Measurements from ENCODE around the gene BCL2L13. TPM values are rescaled to one million over a fixed set of nuclear protein-coding genes. Genes with fewer than 3 reads are reported as not detected.
"Not testable (repeated sequence)": the region's sequence is repeated elsewhere in the genome, so short reads cannot be mapped to it uniquely, and the experiment has no call there.

BCL2L13 gene
- total RNA-seq, 1 experiment from 2014 or later = 24.5 TPM

DNA sequence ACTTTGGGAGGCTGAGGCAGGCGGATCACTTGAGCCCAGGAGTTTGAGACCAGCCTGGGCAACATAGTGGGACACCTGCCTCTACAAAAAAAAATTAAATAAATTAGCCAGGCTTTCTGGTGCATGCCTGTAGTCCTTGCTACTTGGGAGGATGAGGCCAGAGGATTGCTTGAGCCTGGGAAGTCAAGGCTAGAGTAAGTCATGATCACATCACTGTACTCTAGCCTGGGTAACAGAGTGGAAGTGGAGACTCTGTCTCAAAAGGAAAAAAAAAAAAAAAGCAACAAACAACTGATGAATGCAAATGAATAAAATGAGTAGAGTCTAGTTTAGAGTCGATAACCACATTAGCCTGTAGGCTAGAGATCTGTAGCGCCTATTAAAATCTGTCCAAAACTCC lies 3.9 kb upstream of the BCL2L13 start:
- no peak for DNase-seq (ENCODE audit: low spot score)

GRCh38 chr22:17636850-17637249 lies 1.7 kb upstream of the BCL2L13 start:
- not testable (repeated sequence) for DNase-seq (ENCODE audit: low spot score)

GRCh38 chr22:17637490-17638181 lies 921 bp upstream of the BCL2L13 start:
- DNase-seq (ENCODE audit: low spot score) = no peak

- no peak for DNase-seq (ENCODE audit: low spot score)
These were observed 450 bp upstream of the BCL2L13 start for GRCh38 chr22:17638182-17638431.

- DNase-seq (ENCODE audit: low spot score) = peak; percentile 59
These were observed 737 bp downstream of the BCL2L13 start for GRCh38 chr22:17639247-17639741.

DNA sequence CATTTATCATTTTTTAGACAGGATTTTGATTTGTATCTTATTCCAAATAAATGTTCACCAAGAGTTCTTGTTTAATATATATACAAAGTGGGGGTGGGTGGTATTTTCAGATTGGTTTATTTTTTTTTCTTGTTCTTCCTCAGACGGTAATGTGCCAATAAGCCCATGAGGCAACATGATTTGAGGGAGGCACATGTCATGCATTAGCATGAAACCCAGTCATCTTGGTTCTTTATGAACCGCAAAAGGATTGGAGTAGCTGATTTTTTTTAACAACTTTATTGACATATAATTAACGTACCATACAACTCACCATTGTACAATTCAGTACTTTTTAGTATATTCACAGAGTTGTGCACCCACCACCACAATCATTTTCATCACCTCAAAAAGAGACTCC lies 2.7 kb downstream of the BCL2L13 start:
- DNase-seq (ENCODE audit: low spot score) = no peak

- not testable (repeated sequence) for DNase-seq (ENCODE audit: low spot score)
These were observed 3.8 kb downstream of the BCL2L13 start for GRCh38 chr22:17642357-17642756.

DNA sequence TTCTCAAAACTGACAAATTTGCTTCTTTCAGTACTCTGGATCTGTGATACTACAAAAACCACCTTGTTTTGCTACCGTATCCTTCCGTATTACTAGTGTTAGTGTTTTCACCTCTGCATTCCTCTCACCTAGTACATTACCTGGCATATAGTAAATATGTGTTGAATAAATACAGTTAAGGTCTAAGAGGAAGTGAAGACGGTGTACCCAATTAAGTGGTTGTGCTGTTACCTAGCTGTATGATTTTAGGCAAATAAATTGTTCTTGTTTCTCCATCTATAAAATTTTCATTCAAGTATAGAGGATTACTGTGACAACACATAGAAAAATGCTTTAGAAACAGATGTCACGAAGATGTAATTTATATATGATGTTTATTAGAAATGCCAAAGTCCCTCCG lies 8.9 kb downstream of the BCL2L13 start:
- DNase-seq (ENCODE audit: low spot score) = no peak

DNA sequence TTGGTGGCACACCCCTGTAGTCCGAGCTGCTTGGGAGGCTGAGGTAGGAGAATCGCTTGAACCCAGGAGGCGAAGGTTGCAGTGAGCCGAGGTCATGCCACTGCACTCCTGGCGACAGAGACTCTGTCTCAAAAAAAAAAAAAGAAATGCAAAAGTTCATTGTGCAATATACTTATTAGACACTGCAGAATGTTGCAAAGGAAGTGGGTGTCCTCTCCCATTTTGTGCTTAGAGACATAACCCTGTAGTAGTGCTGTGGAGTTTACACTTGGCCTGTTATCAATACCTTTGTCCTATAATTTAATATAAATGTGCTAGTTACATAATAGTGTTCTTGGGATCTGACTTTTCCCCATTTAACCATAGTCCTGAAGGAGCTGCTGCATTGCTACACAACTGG lies 9.4 kb downstream of the BCL2L13 start:
- DNase-seq (ENCODE audit: low spot score) = no peak

DNA sequence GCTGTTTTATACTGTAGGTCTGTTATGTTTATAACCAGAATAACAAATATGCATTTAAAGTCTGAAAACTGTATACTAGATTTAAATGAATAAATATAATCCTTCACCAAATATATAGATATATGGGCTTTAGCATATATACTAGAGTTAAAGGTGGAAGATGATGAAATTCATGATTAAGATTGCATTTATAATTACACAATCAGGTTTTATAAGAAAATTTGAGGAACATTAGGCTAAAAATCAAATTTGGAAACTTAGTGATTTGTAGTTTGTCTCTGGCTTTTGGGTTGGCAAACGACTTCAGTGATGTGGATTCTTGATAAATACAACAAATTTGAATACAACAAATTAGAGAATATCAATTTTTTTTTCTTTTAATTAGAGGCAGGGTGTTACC lies 10.0 kb downstream of the BCL2L13 start:
- DNase-seq (ENCODE audit: low spot score) = no peak

DNA sequence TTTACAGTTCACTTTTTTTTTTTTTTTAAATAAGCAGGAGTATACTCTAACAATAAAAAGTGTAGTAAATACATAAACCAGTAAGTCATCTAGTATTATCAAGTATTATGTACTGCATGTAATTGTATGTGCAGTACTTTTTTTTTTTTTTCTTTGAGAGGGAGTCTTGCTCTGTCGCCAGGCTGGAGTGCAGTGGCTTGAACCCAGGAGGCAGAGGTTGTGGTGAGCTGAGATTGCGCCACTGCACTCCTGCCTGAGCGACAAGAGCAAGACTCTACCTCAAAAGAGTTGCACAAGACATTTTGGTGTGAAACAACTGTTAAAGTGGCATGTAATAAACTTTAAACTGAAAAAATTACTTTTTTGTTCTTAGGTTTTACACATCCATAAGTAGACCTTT lies 16.7 kb downstream of the BCL2L13 start:
- DNase-seq (ENCODE audit: low spot score) = no peak

DNA sequence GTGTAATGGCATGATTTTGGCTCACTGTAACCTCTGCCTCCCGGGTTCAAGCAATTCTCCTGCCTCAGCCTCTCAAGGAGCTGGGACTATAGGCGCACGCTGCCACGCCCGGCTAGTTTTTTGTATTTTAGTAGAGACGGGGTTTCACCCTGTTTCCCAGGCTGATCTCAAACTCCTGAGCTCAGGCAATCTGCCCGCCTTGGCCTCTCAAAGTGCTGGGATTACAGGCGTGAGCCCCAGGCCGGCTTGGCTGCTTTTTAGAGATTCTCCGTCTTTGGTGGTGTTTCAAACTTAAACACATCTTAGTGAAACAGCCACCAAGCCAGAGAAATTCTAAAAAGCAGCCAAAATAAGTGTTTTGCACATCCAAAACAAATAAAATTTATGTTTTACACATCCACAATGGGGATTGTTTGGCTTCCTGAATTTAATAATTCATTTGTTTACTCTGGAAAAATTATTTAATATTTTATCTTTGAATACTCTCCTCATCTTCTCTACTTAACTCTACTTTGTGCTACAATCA lies 18.4 kb downstream of the BCL2L13 start:
- DNase-seq (ENCODE audit: low spot score) = no peak

- no peak for DNase-seq (ENCODE audit: low spot score)
These were observed 26.0 kb downstream of the BCL2L13 start for GRCh38 chr22:17664414-17665055.

GRCh38 chr22:17665248-17665647 lies 26.7 kb downstream of the BCL2L13 start:
- no peak for DNase-seq (ENCODE audit: low spot score)

- no peak for DNase-seq (ENCODE audit: low spot score)
These were observed 27.3 kb downstream of the BCL2L13 start for GRCh38 chr22:17665854-17666253.

GRCh38 chr22:17671521-17672092 lies 33.0 kb downstream of the BCL2L13 start:
- DNase-seq (ENCODE audit: low spot score) = not testable (repeated sequence)

DNA sequence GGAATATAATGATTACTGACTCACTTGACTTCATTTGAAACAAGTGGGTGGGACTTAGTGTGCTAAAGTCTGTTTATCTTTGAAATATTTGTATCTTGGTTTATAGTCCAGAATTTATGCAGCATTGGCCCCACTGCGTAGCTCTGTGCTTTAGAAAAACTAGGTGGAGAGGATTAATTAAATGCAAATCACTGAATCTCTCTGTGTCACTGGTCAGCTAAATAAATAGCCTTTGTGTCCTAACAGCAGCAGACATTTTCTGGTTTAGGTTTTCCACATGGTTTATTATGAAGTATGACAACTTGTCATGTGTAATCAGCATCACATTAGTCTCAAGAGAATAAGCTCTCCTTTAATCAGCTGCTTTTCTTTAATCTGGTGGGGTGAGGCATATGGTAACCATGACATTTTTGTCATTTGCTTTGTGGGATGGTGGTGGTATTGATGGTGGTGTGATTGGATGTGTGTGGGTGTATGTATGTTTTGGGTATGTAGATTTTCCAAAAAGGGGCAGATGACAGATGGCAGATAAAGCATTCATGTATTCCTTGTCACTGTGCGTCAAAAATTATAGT lies 33.9 kb downstream of the BCL2L13 start:
- DNase-seq (ENCODE audit: low spot score) = no peak

DNA sequence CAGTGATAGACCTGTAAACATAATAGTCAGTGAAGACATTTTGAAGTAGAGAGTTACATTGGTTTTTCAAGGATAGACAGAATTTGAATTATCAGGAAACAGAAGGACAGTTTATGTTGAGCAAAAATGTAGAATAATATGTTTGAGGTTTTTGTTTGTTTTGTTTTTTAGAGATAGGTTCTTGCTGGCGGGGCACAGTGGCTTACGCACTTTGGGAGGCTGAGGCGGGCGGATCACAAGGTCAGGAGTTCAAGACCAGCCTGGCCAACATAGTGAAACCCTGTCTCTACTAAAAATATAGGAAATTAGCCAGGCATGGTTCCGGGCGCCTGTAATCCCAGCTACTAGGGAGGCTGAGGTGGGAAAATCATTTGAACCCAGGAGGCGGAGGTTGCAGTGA lies 35.6 kb downstream of the BCL2L13 start:
- no peak for DNase-seq (ENCODE audit: low spot score)

- DNase-seq (ENCODE audit: low spot score) = no peak
These were observed 37.0 kb downstream of the BCL2L13 start for GRCh38 chr22:17675584-17675983.

DNA sequence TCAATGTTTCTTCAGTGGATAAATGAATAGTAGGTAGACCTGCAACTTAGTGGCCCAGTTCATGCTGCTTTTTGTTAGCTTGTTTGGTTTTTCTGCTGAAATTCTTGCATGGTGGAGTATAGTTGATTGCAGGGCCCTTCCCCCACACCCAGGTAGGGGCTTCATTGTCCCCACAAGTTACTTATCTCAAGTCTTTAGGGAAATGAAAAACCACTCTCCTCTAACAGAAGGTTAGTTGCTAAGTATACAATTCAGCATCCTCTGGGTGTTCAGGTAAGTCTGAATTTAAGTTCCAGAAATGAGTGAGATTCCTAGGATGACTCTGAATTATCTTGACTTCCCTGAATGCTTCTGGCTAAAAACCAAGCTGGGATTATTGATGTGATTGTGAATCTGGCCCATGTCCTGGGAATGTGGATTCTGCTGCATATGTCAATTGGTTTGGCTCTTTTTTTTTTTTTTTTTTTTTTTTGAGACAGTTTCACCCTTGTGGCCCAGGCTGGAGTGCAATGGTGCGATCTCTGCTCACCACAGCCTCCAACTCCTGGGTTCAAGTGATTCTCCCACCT lies 40.3 kb downstream of the BCL2L13 start:
- no peak for DNase-seq (ENCODE audit: low spot score)

DNA sequence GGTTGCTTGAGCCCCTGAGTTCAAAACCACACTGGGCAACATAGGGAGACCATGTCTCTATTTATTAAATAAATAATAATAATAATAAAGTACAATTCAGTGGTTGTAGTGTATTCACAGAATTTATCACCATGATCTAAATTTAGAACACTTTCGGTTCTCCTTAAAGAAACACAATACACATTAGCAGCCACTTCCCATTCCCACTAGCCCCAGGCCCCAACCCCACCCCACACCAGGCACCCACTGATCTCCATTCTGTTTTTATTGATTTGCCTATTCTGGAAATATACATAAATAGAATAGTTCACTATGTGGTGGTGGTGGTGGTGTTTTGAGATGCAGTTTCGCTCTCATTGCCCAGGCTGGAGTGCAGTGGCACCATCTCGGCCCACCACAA lies 45.7 kb downstream of the BCL2L13 start:
- no peak for DNase-seq (ENCODE audit: low spot score)

DNA sequence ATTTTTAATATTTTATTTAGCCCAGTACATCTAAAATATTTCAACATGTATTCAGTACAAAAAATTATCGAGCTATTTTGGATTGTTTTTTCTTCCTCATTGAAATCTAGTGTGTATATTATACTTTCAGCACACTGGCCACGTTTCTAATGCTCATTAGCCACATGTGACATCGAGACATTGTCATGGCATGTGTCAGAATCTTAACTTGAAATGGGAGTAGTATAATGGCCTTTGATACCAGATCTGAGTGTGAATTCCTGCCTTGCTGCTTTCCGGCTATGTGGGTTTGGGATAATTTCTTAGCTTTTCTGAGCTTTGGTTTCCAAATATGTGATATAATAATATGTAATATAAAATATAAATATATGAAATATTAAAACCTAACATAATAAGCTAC lies 54.3 kb downstream of the BCL2L13 start:
- DNase-seq (ENCODE audit: low spot score) = no peak

Measured in HT-29 (cell line).